HepG2 (cell line): Measurements from ENCODE around the gene TPPP2. TPM values are rescaled to one million over a fixed set of nuclear protein-coding genes. Genes with fewer than 3 reads are reported as not detected.

Source experiments
- ADNP ChIP-seq: sonication (generic); formaldehyde crosslinking; IDR thresholded peaks from 2 replicates; pipeline ENCODE4 v1.4.0; 2020; ENCODE audit warnings: missing genetic modification reagents
- CCDC6 ChIP-seq: sonication (generic); formaldehyde crosslinking; IDR thresholded peaks from 2 replicates; pipeline ENCODE4 v1.8.1; 2022; ENCODE audit warnings: mild to moderate bottlenecking, missing genetic modification reagents, moderate library complexity
- DR1 ChIP-seq: sonication (generic); formaldehyde crosslinking; IDR thresholded peaks from 2 replicates; pipeline ENCODE4 v1.8.0; 2021; ENCODE audit warnings: mild to moderate bottlenecking, missing genetic modification reagents, inconsistent platforms
- FOXJ3 ChIP-seq: sonication (generic); formaldehyde crosslinking; IDR thresholded peaks from 2 replicates; pipeline ENCODE4 v1.4.0; 2020; ENCODE audit warnings: missing genetic modification reagents, mild to moderate bottlenecking, borderline replicate concordance
- GABPB1 ChIP-seq: IDR thresholded peaks from 2 replicates; pipeline ENCODE4 v1.6.1; 2016; ENCODE audit warnings: mild to moderate bottlenecking, missing genetic modification reagents, moderate library complexity, missing compliant biosample characterization
- MEIS1 ChIP-seq: sonication (generic); formaldehyde crosslinking; IDR thresholded peaks from 2 replicates; pipeline ENCODE4 v1.9.0; 2021; ENCODE audit warnings: mild to moderate bottlenecking, missing genetic modification reagents, moderate library complexity, borderline replicate concordance
- SAP130 ChIP-seq: IDR thresholded peaks from 2 replicates; pipeline ENCODE4 v1.6.1; 2016; ENCODE audit warnings: low read depth
- UBTF ChIP-seq: sonication (generic); formaldehyde crosslinking; IDR thresholded peaks from 2 replicates; pipeline ENCODE4 v1.4.0; 2020; ENCODE audit warnings: mild to moderate bottlenecking, missing genetic modification reagents
- XBP1 ChIP-seq: sonication (generic); formaldehyde crosslinking; IDR thresholded peaks from 2 replicates; pipeline ENCODE4 v1.5.0; 2020; ENCODE audit warnings: missing genetic modification reagents
- ZMYM4 ChIP-seq: sonication (generic); formaldehyde crosslinking; IDR thresholded peaks from 2 replicates; pipeline ENCODE4 v1.8.1; 2023; ENCODE audit warnings: mild to moderate bottlenecking, missing genetic modification reagents
- ZNF430 ChIP-seq: sonication (generic); formaldehyde crosslinking; IDR thresholded peaks from 2 replicates; pipeline ENCODE4 v1.9.0; 2021; ENCODE audit warnings: mild to moderate bottlenecking, missing genetic modification reagents
- ZNF562 ChIP-seq: sonication (generic); formaldehyde crosslinking; IDR thresholded peaks from 2 replicates; pipeline ENCODE4 v1.8.0; 2022; ENCODE audit warnings: missing genetic modification reagents, borderline replicate concordance
- ZNF678 ChIP-seq: sonication (generic); formaldehyde crosslinking; IDR thresholded peaks from 2 replicates; pipeline ENCODE4 v1.4.0; 2020; ENCODE audit warnings: mild to moderate bottlenecking, missing genetic modification reagents
- ZNF768 ChIP-seq: sonication (generic); formaldehyde crosslinking; IDR thresholded peaks from 2 replicates; pipeline ENCODE4 v1.4.0; 2020; ENCODE audit warnings: missing genetic modification reagents
- polyA plus RNA-seq, 8 experiments: library from polyadenylated mRNA; depleted of rRNA in 3 of 8; stranded (reverse) in 7 of 8; unstranded in 1 of 8; fragments of >200 nt; fragmentation: Illumina TruSeq in 4 of 8; extraction: Trizol in 4 of 8; gene quantifications; 2 replicates each; pipeline versions ENCODE4 v1.2.1 to v1.2.3, GENCODE V29; 2011 to 2016; ENCODE audit warnings: low read depth in 4 of 8, missing spikeins in 1 of 8, mixed read lengths in 1 of 8; ENCODE audit not compliant: insufficient read depth in 1 of 8
- total RNA-seq, 5 experiments: library from RNA; depleted of rRNA; stranded (reverse); fragments of >200 nt; fragmentation: Illumina TruSeq; extraction: Trizol; gene quantifications; 2 replicates each; pipeline ENCODE4 v1.2.3, GENCODE V29; 2016; ENCODE audit warnings: low read depth in 1 of 5
- TF ChIP-seq, protein P1 (sequence below): sonication (generic); formaldehyde crosslinking; IDR thresholded peaks from 2 replicates; pipeline ENCODE4 v1.4.0; 2020; ENCODE audit warnings: missing genetic modification reagents
- TF ChIP-seq, protein P2 (sequence below): sonication (generic); formaldehyde crosslinking; IDR thresholded peaks from 2 replicates; pipeline ENCODE4 v1.4.0; 2020; ENCODE audit warnings: missing genetic modification reagents, mild to moderate bottlenecking, borderline replicate concordance
- TF ChIP-seq, protein P3 (sequence below), 2 experiments: sonication (generic) in 1 of 2; formaldehyde crosslinking in 1 of 2; IDR thresholded peaks; 2 replicates each; pipeline versions ENCODE4 v1.4.0 to v1.6.1; 2018 to 2020; ENCODE audit warnings: missing genetic modification reagents in 2 of 2, borderline replicate concordance in 1 of 2, low read depth in 1 of 2, mild to moderate bottlenecking in 1 of 2, missing biosample characterization in 1 of 2
- TF ChIP-seq, protein P4 (sequence below): sonication (generic); formaldehyde crosslinking; IDR thresholded peaks from 2 replicates; pipeline ENCODE4 v1.4.0; 2020; ENCODE audit warnings: missing genetic modification reagents, borderline replicate concordance

The TPPP2 gene
- total and polyA plus RNA-seq, 2 of the 13 experiments (the other 11 are each of a cell fraction or from before 2014, with no cell fraction given) = 0.58 to 4.2 TPM

GRCh38 chr14:21070610-21071224 lies 40.7 kb downstream of the TPPP2 start (continued):
- TF ChIP-seq UBTF (CRISPR knock-in tag) = no peak
- no peak for TF ChIP-seq GABPB1 (CRISPR knock-in tag)
- TF ChIP-seq, protein P1, sequence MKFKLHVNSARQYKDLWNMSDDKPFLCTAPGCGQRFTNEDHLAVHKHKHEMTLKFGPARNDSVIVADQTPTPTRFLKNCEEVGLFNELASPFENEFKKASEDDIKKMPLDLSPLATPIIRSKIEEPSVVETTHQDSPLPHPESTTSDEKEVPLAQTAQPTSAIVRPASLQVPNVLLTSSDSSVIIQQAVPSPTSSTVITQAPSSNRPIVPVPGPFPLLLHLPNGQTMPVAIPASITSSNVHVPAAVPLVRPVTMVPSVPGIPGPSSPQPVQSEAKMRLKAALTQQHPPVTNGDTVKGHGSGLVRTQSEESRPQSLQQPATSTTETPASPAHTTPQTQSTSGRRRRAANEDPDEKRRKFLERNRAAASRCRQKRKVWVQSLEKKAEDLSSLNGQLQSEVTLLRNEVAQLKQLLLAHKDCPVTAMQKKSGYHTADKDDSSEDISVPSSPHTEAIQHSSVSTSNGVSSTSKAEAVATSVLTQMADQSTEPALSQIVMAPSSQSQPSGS (CRISPR knock-in tag) = no peak; the same call in 1 of the 2 replicates
- peak; percentile 4; the same call in 1 of the 2 replicates for TF ChIP-seq ZMYM4 (CRISPR knock-in tag)
- peak; percentile 38; the same call in 1 of the 2 replicates for TF ChIP-seq DR1
- TF ChIP-seq SAP130 (CRISPR knock-in tag) = peak; percentile 65
- TF ChIP-seq ZNF562 = no peak
- TF ChIP-seq XBP1 = no peak
- 0 out of 2 replicates have a peak, but pooled peaks have one; percentile 65 for TF ChIP-seq ZNF678 (CRISPR knock-in tag)
- TF ChIP-seq, protein P2, sequence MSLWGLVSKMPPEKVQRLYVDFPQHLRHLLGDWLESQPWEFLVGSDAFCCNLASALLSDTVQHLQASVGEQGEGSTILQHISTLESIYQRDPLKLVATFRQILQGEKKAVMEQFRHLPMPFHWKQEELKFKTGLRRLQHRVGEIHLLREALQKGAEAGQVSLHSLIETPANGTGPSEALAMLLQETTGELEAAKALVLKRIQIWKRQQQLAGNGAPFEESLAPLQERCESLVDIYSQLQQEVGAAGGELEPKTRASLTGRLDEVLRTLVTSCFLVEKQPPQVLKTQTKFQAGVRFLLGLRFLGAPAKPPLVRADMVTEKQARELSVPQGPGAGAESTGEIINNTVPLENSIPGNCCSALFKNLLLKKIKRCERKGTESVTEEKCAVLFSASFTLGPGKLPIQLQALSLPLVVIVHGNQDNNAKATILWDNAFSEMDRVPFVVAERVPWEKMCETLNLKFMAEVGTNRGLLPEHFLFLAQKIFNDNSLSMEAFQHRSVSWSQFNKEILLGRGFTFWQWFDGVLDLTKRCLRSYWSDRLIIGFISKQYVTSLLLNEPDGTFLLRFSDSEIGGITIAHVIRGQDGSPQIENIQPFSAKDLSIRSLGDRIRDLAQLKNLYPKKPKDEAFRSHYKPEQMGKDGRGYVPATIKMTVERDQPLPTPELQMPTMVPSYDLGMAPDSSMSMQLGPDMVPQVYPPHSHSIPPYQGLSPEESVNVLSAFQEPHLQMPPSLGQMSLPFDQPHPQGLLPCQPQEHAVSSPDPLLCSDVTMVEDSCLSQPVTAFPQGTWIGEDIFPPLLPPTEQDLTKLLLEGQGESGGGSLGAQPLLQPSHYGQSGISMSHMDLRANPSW (CRISPR knock-in tag) = no peak
- TF ChIP-seq MEIS1 (CRISPR knock-in tag) = no peak
- no peak for TF ChIP-seq ADNP (CRISPR knock-in tag)
- TF ChIP-seq ZNF768 (CRISPR knock-in tag) = peak; percentile 3; the same call in 1 of the 2 replicates
- TF ChIP-seq CCDC6 (CRISPR knock-in tag) = no peak
- peak; percentile 90; the same call in 1 of the 2 replicates for TF ChIP-seq ZNF430 (CRISPR knock-in tag)
- TF ChIP-seq, protein P3, sequence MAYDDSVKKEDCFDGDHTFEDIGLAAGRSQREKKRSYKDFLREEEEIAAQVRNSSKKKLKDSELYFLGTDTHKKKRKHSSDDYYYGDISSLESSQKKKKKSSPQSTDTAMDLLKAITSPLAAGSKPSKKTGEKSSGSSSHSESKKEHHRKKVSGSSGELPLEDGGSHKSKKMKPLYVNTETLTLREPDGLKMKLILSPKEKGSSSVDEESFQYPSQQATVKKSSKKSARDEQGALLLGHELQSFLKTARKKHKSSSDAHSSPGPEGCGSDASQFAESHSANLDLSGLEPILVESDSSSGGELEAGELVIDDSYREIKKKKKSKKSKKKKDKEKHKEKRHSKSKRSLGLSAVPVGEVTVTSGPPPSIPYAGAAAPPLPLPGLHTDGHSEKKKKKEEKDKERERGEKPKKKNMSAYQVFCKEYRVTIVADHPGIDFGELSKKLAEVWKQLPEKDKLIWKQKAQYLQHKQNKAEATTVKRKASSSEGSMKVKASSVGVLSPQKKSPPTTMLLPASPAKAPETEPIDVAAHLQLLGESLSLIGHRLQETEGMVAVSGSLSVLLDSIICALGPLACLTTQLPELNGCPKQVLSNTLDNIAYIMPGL (CRISPR knock-in tag; IDR thresholded peaks at IDR 0.05; ENCODE audit: borderline replicate concordance in 1 of 2, low read depth in 1 of 2) = peak in 1 of 2 experiments; percentile 90; a peak in 2 of 4 replicates
- TF ChIP-seq, protein P4, sequence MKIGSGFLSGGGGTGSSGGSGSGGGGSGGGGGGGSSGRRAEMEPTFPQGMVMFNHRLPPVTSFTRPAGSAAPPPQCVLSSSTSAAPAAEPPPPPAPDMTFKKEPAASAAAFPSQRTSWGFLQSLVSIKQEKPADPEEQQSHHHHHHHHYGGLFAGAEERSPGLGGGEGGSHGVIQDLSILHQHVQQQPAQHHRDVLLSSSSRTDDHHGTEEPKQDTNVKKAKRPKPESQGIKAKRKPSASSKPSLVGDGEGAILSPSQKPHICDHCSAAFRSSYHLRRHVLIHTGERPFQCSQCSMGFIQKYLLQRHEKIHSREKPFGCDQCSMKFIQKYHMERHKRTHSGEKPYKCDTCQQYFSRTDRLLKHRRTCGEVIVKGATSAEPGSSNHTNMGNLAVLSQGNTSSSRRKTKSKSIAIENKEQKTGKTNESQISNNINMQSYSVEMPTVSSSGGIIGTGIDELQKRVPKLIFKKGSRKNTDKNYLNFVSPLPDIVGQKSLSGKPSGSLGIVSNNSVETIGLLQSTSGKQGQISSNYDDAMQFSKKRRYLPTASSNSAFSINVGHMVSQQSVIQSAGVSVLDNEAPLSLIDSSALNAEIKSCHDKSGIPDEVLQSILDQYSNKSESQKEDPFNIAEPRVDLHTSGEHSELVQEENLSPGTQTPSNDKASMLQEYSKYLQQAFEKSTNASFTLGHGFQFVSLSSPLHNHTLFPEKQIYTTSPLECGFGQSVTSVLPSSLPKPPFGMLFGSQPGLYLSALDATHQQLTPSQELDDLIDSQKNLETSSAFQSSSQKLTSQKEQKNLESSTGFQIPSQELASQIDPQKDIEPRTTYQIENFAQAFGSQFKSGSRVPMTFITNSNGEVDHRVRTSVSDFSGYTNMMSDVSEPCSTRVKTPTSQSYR (CRISPR knock-in tag) = peak; percentile 76
- TF ChIP-seq FOXJ3 (CRISPR knock-in tag) = peak; percentile 53; the same call in 1 of the 2 replicates
